Jurkat, Clone E6-1 (cell line): ENCODE data around the gene SLC9A8.
"Not testable (repeated sequence)": the region's sequence is repeated elsewhere in the genome, so short reads cannot be mapped to it uniquely, and the experiment has no call there.

Experiments
- DNase-seq: peaks from one replicate; pipeline ENCODE4 v3.0.0-alpha.2; 2011; ENCODE audit warnings: low read depth, low spot score
- H3K4me3 ChIP-seq: 2 replicates; pipeline ENCODE4 v1.5.1; 2011; ENCODE audit warnings: mild to moderate bottlenecking, low read length, control low read depth, moderate library complexity

The SLC9A8 gene

DNA sequence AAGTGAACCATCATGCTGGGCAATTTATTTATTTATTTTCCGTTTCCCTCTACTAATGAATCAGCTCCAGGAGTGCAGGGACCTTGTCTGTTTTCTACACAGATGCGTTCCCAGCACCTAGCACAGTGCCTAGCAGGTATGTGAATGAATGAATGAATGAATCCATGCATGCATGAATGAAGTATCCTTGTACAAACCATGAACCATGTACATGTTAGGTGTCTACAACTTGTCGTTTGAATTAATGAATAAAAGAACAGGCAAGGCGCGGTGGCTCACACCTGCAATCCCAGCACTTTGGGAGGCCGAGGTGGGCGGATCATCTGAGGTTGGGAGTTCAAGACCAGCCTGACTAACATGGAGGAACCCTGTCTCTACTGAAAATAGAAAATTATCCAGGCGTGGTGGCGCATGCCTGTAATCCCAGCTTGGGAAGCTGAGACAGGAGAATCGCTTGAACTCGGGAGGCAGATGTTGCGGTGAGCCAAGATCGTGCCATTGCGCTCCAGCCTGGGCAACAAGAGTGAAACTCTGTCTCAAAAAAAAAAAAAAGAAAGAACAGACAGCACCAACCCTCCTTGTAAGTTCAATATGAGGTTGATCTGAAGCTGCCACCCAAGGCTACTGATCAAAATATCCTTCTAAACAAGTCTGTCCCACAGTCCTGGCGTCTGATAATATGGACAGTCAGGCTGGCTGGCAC is 27.3 kb upstream of the SLC9A8 start:
- no peak overlapping the region for H3K4me3 ChIP-seq
- DNase-seq: no peak

DNA sequence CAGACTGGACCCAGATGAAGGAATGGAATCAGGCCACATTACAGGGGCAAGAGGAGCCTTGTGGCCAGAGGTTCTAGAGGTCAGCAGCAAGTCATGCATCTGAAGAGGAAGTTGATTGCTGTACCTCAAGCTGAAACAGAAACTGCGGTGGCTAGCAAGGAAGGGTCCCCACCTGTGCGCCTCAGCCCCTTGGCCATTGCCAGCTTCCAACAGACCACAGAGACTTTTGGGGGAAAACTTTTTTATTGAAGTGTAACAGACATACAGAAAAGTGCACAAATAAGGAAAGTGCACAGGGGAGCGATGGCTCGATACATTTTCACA is 26.8 kb upstream of the SLC9A8 start:
- no peak for DNase-seq
- no peak overlapping the region for H3K4me3 ChIP-seq

DNA sequence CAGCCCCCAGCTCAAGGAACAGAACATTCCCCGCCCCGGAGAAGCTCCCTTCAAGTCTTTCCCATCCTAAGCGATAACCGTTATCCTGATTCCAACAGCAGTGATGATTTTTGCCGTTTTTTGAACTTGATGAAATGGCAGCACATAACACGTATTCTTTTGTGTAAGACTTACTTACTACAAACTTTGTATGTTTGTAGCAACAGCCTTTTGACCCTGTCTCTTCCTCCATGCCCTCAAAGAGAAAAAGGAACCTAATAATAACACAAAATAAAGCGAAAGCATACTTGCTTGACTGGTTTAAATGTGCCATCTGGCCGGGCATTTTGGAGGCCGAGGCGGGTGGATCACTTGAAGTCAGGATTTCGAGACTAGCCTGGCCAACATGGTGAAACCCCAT is 26.4 kb upstream of the SLC9A8 start:
- DNase-seq: no peak

DNA sequence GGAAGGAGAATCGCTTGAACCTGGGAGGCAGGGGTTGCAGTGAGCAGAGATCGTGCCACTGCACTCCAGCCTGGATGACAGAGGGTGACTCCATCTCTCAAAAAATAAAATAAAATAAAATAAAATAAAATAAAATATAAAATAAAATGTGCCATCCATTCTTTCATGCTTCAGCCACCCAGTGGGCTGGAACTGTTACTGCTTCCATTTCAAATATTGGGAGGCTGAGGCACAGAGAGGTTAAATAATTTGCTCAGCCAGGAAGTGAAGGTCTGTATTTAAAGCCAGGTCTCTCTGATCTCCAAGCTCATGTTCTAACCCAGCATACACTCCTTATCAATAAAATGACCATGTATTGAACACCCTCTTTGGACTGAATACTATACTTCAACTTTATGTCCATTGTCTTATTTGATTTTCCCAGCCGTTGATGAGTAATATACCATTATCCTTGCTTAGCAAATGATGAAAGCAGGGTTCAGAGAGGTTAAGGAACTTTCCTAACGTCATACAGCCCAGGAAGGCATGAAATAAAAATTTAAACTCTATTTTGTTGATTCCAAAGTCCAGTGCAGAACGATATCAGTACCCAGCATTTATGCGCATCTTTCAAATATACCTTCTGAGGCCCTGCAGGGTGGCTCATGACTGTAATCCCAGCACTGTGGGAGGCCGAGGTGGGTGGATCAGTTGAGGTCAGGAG is 25.8 kb upstream of the SLC9A8 start:
- no peak overlapping the region for H3K4me3 ChIP-seq
- DNase-seq: no peak

More for the DNA sequence above, 26.4 kb upstream of the SLC9A8 start:
- H3K4me3 ChIP-seq: no peak overlapping the region

DNA sequence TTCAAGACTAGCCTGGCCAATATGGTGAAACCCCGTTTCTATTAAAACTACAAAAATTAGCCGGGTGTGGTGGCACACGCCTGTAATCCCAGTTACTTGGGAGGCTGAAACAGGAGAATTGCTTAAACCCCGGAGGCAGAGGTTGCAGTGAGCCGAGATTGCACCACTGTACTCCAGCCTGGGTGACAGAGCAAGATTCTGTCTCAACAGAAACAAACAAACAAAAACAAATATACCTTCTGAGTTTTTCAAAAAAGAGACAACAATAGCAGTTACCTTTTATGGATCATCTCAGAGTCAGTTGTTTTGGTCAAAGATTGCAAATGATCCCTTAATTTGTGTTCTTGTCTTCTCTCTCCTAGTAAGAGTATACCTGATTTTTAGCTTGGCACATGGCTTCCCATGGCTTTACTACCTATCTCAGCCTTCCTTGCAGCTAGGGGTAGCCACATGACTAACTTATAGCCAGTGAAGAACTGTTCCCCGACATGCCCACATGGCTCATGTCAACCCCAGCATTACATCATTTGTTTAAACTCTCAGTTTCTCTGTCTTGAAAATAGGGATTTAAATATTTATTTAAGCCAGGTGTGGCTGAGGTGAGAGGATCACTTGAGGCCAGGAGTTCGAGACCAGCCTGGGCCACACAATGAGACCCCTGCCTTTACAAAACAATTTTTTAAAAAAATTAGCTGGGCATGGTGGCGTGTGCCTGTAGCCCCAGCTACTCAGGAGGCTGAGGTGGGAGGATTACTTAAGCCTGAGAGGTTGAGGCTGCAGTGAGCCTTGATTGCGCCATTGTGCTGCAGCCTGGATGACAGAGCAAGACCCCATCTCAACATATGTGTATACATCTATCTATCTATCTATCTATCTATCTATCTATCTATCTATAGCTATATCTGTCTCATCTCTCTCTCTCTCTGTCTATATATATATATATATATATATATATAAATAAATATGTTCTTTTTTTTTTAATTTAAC is 25.0 kb upstream of the SLC9A8 start:
- DNase-seq: no peak
- no peak overlapping the region for H3K4me3 ChIP-seq

DNA sequence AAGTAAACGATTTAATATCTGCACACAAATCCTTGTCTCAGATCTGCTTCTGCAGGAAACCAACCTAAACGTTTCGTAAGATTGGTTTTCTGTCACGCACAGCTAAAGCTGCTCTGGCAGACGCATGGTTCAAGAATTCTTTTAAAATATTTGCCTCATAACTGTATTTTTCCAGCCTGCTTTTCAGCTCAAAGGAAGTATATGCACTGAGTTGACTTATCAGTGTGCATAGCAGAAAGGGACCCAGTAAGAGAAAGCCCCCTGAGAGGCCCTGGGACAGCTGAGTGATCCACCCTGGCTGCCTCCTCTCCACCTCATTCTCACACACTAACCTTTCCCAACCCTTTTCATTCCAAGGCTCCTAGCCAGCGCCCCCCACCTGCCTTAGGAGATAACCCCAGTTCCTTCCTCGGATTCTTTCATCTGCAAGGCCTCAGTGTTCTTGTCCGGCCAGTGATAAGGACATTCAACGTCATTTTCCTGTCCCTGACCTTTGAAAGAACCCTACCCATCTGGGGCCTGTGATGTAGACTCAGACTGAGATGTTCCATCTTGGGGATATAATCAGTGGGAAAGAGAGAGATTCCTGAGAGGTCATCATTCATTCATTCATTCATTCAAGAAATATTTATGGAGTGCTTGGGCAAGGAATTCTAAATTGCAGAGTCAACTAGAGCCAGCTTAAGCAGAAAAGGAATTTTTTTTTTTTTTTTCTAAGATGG is 22.4 kb upstream of the SLC9A8 start:
- no peak overlapping the region for H3K4me3 ChIP-seq
- DNase-seq: no peak

DNA sequence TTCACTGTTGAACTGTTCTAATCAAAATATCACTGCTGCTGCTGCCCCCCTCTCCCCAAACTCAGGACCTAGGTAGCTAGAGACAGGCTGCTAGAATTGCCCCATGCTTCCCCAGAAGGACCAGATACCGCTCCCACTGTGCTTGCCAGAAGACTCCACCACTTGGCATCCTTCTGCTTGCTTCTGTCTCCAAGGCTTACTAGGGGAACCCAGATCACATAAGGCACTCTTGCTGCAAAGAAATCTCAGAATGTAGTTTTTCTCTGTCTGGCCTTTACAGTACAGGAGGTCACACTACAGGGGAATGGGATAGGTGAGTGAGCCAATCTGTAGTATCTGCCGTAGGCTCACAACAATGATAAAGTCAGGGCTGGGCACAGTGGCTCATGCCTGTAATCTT is 21.5 kb upstream of the SLC9A8 start:
- H3K4me3 ChIP-seq: no peak overlapping the region
- no peak for DNase-seq

DNA sequence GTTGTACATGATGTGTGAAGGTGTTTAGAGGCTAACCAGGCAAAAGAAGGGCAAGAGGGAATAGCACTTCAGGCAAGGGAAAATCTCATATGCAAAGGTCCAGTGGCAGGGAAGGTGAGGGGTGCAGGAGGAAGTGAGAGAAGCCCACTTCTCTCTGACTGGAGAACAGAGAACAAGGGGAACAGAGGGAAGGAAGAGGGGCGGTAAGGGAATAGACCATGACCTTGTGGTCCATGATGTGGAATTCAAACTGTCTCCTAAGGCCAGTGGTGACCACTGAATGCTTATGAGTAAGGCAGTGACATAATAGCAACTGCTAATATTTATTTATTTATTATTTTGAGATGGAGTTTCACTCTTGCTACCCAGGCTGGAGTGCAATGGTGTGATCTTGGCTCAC is 20.6 kb upstream of the SLC9A8 start:
- DNase-seq: no peak
- H3K4me3 ChIP-seq: no peak overlapping the region

DNA sequence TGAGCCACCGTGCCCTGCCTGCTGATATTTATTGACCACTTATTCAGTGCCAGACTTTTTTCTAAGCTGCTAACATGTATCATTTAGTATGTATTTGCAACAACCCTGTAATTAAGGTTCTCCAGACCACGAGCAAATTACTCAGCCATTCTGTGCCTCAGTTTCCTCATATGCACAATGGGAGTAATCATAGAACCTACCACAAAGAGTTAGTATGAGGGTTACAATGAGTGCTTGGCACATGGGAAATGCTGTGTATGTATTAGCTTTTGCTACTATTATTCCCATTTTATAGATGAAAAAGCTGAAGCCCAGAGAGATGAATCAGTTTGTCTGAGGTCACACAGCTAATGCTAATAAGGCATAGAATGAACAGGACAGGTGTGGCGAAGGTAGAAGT is 20.0 kb upstream of the SLC9A8 start:
- DNase-seq: no peak
- no peak overlapping the region for H3K4me3 ChIP-seq

DNA sequence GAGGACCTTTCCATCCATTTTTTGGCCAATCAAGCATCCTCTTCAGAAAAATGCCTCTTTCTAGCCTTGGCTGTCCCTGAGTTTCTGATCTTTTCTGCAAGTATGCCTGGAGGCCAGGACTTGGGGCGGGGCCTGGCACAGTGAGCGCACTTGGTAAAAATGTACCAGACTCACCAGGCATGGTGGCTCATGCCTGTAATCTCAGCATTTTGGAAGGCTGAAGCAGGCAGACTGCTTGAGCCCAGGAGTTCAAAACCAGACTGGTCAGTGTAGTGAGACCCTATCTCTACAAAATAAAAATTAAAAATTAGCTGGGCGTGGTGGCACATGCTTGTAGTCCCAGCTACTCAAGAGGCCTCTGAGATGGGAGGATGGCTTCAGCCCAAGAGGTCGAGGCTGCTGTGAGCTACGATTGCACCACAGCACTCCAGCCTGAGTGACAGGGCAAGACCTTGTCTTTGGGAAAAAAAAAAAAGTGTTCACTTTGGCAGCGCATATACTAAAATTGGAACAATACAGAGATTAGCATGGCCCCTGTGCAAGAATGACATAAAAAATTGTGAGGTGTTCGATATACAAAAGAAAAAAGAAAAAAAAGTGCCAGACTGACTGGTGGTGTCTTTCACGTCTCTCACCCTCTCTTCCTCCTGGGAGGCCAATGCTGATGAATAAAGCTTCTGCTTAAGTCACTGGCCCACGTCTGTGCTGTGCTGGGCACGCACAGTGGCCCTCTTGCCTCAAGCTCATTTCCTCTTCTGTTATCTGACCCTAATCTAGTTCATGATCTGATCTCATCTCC is 18.1 kb upstream of the SLC9A8 start:
- DNase-seq: no peak
- no peak overlapping the region for H3K4me3 ChIP-seq

DNA sequence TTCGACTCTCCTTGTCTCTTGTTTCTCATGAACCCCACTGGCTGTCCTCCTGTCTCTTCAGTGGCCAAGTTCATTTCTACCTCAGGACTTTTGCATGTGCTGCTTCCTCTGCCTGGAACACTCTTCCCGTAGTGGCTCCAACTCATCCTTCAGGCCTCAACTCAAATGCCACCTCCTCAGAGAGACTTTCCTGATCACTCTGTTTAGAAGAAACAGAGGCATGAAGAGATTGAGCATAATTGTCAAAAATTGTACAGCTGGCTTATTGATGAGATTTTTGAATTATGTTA is 17.5 kb upstream of the SLC9A8 start:
- H3K4me3 ChIP-seq: no peak overlapping the region
- DNase-seq: no peak

DNA sequence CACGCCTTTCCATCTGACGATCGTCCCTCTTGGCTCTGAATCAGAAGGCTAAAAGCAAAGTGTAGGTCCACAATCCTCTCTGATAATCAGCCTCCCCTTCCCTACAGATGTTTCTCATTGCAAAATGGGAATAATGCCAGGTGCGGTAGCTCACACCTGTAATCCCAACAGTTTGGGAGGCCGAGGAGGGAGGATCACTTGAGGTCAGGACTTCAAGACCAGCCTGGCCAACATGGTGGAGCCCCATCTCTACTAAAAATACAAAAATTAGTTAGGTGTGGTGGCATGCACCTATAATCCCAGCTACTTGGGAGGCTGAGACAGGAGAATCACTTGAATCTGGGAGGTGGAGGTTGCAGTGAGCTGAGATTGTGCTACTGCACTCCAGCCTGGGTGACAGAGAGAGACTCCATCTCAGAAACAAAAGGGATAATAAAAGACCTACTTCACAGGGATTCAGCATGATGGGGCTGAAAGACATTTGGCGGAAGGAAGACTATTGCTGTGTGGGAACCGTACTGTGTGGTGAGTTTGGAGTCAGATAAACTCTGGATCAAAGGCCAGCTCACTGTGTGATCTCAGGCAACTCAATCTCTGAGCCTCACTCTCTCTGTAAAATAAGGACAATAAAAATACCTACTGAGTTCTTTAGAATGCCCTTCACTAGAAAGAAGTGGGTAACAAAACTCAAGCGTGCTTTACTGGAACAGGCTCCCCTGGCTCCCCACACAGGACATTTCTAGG is 15.9 kb upstream of the SLC9A8 start:
- DNase-seq: no peak
- H3K4me3 ChIP-seq: no peak overlapping the region

DNA sequence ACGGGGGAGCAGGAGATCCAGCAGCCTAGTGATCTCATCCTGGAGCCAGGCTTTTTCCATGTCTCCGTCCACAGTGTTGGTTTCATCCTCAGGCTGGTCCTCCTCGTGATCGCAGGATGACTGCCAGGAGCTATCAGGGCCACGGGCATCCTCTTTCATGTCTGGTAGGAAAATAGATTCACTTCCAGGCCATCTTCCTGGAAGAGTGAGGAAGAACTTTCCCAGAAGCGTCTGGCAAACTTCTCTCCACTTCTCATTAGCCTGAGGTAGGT is 15.3 kb upstream of the SLC9A8 start:
- H3K4me3 ChIP-seq: no peak overlapping the region
- DNase-seq: no peak

DNA sequence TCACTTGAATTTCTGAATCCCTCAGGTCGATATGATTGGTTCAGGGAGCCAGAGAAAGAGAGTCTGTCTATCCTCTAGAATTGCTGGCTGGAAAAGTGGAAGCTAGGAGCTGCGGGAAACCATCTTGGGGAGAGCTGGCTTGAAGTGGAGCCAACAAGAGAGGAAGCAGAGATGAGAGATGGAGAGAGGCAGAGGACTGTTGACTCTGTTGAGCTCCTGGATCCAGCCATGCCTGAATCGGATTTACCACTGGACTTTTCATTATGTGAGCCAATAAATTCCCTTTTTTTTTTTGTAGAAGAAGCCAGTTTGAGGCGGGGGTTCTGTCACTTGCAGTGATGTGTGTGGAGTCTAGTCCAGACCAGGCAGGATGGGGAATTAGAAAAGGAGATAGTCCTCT is 13.9 kb upstream of the SLC9A8 start:
- no peak overlapping the region for H3K4me3 ChIP-seq
- DNase-seq: no peak

DNA sequence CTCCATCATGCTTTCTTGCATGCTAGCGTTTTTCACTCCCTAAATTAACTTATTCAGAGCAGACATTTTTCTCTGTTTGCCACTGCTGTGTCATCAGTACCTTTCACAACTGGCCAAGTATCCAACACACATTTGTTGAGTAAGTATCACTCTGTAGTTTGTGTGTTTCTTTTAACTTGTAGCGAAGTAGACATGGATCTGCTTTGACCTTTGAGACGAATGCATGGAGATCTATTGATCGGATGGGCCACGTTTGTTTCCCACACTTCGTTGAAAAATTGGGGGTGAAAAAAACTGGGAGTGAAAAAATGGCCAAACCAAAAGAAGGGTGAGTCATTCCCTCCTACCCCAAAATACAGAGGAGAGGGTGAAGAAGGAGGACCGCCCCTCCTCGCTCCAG is 12.9 kb upstream of the SLC9A8 start:
- no peak overlapping the region for H3K4me3 ChIP-seq
- DNase-seq: no peak

DNA sequence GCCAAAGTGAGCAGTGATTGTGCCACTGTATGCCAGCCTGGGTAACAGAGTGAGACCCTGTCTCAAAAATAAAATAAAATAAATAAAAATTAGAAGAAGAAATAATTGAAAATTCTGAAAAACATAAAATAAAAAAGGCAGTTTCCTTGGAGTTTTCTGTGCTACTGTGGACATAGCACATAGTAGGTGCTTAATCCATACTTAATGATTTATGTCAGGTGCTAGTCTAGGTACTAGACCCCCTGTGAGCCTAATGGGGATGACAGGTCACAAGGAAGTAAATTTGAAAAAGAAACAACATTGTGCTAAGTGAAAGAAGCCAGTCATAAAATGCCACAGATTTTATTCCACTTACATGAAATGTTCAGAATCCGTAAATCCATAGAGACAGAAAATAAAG is 9.2 kb upstream of the SLC9A8 start:
- no peak for DNase-seq
- no peak overlapping the region for H3K4me3 ChIP-seq

DNA sequence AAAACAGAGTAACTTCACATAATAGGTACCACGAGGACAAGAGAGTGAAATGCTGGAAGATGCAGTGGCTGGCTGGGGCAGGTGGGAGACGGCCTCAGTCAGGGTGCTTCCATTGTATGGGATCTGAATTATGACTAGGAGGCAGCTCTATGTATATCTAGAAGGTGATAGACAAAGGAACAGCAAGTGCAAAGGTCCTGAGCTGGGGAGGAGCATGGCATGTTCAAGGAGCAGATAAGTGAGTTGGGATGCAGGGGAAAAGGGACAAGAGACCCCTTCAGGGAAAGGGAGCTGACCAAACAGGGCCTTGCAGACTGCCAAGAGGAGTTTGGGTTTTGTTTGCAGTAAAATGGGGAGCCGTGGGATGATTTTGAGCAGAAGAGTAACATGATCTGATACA is 8.3 kb upstream of the SLC9A8 start:
- DNase-seq: no peak

DNA sequence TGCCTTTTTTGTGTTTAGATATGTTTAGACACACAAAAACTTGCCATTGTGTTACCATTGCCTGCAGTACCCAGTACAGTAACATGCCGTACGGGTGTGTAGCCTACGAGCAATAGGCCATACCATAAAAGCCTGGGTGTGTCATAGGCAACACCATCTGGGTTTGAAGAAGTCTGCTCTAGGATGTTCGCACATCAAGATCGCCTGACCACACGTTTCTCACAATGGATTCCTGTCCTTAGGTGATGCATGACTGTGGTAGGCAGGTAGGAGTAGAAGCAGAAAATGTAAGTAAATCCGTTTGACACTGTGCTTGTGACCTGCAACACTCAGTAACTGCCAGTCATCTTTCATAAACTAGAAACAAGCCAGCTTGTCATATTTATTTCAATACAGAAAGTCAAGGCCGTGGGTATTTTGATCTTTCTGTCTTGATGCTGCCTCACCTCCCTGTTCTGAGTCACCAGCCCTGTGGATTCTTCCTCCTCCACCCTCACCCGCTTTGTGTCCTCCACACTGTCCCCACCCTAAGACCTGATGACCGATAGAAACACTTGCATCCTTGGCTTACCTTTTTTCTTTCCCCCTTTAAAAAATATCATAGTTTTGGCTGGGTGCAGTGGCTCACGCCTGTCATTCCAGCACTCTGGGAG is 7.3 kb upstream of the SLC9A8 start:
- not testable (repeated sequence) for H3K4me3 ChIP-seq, DNase-seq

More for the DNA sequence above, 8.3 kb upstream of the SLC9A8 start:
- H3K4me3 ChIP-seq: no peak overlapping the region
